SH-SY5Y (cell line): ENCODE data around the gene OSBPL10.

ENCODE experiments used
- GATA2 ChIP-seq: IDR thresholded peaks from 2 replicates; pipeline ENCODE4 v1.6.1; 2011; ENCODE audit warnings: mild to moderate bottlenecking, low read depth, low read length
- GATA3 ChIP-seq: IDR thresholded peaks from 2 replicates; pipeline ENCODE4 v1.6.1; 2011; ENCODE audit warnings: low read depth, mild to moderate bottlenecking, low read length, moderate library complexity

Gene OSBPL10

DNA sequence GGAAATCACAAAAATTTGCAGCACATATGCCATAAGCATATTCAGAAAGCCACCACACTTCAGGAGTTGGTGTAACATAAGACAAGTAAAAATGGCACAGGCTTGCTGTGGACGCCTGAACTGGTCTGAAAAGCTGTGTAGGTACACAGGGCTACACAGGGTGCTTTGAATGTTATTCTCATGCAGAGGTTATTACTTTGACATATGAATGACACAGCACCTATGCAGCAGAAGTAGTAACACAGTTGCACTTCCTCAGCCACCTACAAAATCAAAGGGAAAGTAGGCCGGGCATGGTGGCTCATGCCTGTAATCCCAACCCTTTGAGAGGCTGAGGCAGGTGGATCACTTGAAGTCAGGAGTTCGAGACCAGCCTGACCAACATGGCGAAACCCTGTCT lies 54.5 kb downstream of the OSBPL10 start:
- TF ChIP-seq GATA3 (no peak), GATA2 (no peak)

- TF ChIP-seq GATA3, result no peak
- no peak for TF ChIP-seq GATA2
These were observed 55.8 kb downstream of the OSBPL10 start for GRCh38 chr3:31925271-31925630.

DNA sequence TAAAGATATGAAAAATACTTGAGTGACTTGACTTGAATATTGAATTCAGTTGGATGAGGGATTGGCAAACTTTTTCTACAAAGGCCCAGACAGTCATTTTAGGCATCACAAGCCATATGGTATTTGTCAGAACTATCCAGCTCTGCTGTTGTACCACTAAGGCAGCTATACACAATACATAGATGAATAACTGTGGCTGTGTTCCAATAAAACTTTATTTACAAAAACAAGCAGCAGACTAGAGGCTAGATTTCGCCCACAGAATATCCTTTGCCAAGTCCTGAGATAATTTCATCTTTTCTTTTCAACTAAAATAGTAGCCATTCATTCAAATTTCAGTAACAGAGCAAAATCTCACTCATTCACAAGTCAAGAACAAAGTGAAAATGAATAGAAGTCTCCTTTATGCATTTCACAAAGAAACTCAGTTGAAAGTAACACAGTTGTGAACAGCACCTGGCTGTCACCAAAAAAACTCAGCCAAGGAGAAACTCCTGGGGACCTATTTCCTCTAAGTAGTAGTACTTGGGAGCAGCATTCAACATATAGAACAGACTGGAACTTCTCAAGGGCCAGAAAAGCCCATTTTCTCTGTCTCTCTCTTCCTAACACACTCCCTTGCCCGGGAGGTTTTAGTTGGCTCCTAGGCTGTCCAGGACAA lies 56.3 kb downstream of the OSBPL10 start:
- TF ChIP-seq GATA2, result no peak
- TF ChIP-seq GATA3, result no peak

DNA sequence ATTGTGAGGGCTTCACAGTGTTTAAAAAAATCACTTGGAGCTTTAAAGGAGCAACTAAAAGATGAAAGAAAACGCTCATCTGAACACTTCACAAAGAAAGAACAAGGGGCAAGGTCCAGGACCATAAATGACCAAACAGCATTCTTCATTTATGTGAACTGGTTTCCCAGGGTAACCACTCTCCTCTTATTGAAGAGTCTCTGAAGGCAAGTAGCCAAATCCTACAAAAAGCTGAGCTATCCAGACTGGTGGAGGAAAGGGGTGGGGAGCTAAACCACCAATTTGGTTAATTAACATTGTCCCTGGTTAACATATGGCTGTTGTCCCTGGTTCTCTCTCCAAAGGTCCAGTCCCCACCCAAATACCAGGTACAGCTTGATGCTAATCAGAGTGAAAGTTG lies 58.1 kb downstream of the OSBPL10 start:
- TF ChIP-seq GATA2, result no peak
- no peak for TF ChIP-seq GATA3

GRCh38 chr3:31921837-31922236 lies 59.2 kb downstream of the OSBPL10 start:
- TF ChIP-seq GATA2 (no peak), GATA3 (no peak)

GRCh38 chr3:31920310-31920709 lies 60.8 kb downstream of the OSBPL10 start:
- TF ChIP-seq GATA2, result no peak
- TF ChIP-seq GATA3, result no peak

- TF ChIP-seq GATA3 (no peak), GATA2 (no peak)
These were observed 61.5 kb downstream of the OSBPL10 start for GRCh38 chr3:31919528-31919927.

GRCh38 chr3:31918179-31919150 lies 62.6 kb downstream of the OSBPL10 start:
- TF ChIP-seq GATA3, result no peak
- no peak for TF ChIP-seq GATA2

DNA sequence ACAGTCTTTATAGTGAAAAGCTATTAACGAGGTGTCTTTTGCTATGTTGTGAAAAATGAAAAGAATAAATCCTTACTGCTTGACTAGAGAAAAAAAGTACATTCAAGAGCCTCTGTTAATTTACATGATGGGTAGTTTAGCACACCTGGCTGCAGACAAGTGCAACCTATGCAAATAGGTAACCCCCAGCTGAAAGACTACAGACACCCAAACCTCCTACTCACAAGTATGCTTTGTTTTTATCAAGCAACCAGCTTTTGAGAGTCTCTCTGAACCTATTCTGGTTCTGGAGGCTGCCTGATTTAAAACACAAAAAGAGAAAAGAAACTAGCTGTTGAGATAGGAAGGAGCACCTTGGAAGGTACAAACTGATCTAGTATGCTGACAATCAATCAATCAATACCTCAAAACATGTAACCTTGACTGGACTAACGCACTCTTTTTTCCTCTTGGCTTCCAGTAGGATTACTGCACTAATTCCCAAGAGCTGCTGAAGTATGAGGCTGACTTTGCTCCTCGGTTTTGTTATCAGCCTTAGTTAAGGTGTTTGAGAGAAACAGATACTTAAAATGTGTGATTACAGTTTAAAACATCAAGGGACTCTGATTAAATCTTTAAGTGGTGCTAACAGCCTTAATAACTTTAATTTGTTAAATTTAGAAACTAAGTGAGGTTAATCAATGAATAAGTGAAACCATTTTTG lies 63.6 kb downstream of the OSBPL10 start:
- no peak for TF ChIP-seq GATA3
- TF ChIP-seq GATA2, result no peak

GRCh38 chr3:31911643-31912042 lies 69.4 kb downstream of the OSBPL10 start:
- TF ChIP-seq GATA3, result no peak
- TF ChIP-seq GATA2, result no peak

DNA sequence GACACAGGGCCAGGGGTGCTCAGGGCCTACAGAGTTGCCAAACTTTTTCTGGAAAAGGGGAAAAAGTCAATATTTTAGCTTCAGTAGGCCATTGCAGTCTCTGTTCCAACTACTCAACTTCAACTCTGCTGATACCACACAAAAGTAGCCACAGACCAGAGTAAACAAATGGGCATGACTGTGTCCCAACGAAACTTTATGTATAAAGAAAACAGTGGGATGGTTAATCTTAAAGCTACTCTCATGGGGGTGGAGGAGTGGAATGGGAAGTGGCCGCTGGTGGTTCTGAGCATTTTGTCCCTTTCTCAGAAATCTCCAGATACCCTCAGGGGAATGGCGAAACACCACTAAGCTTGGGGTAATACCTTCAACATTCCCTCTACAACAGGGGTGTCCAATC lies 69.9 kb downstream of the OSBPL10 start:
- TF ChIP-seq GATA3 (no peak), GATA2 (no peak)

- TF ChIP-seq GATA3 (no peak), GATA2 (no peak)
These were observed 71.6 kb downstream of the OSBPL10 start for GRCh38 chr3:31909455-31909854.

GRCh38 chr3:31908391-31909097 lies 72.5 kb downstream of the OSBPL10 start:
- TF ChIP-seq GATA3 (no peak), GATA2 (peak; percentile 33; the same call in 1 of the 2 replicates)

GRCh38 chr3:31906182-31906581 lies 74.9 kb downstream of the OSBPL10 start:
- TF ChIP-seq GATA3 (no peak), GATA2 (no peak)
